GM18870 (cell line): ENCODE results near the gene UNC119B.

Experiments used
- ATAC-seq: cut with Tn5 transposase; IDR thresholded peaks from one replicate; pipeline ENCODE4 v1.9.1; 2021; ENCODE audit warnings: moderate library complexity; ENCODE audit not compliant: unreplicated experiment

UNC119B gene

GRCh38 chr12:120687578-120688289, 22.5 kb upstream of the UNC119B start:
- ATAC-seq = no peak

- no peak for ATAC-seq
Observed at GRCh38 chr12:120688527-120689071, 21.7 kb upstream of the UNC119B start.

DNA sequence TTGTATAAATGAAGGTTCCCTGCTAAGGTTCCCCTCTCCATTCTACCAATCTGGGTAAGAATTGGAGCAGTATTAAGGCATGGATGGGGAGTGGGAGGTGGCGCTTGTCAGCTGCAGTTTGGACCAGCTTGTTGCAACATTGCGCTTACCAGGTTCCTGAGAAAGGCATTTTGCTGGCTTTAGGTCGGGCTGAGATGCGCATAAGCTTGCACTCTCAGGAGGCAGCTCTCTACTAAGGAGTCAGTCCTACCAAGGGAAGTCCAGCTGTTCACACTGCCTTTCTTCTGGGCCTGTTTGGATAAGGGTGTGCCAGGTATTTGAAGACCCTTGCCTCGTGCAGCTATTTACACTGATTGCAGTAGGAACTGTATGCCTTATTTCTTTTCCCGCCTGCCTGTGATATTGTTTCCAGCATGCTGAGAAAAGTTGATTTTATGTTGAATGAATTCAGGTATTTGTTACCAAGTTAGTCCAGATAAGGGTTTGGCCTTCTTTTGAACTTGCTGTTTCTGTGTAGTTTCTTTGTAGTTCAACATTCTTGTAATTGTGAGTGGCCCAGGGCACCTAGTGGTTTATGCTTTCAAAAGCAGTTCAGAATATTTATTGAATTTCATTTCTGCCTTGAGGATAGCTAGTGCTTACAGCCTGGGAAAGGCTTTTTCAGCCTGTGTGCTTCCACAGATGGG, 20.7 kb upstream of the UNC119B start:
- no peak for ATAC-seq

DNA sequence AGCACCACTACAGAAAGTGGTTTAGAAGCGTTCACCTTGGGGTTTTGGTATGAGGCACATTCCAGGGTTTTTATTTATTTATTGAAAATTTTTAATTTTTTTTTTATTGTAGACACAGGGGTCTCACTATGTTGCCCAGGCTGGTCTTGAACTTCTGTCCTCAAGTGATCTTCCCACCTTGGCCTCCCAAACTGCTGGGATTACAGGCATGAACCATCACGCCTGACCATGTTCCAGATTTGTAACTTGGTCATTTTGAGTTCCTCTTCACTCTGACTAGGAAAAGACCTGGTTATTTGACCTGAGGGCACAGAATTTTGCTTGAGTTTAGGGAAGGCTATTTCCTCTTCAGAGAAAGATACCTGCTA, 20.2 kb upstream of the UNC119B start:
- no peak for ATAC-seq

DNA sequence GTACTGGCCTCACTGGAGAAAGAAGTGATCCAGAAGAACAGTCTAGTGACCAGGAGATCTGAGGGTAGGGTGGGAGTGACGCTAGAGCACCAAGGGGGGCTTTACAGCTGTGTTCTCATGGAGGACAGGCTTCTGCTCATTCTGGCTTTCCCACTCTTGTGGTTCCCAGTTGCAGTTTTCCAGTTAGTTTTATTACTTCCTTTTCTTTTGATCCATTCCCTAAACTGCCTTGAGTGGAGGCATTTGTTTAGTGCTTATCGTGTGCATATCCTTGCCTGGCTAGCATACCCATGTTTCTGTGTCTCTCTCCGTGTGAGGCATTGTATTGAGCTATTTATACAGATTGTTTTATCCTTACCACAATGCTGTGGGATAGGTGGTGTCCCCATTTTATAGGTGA, 19.3 kb upstream of the UNC119B start:
- no peak for ATAC-seq

DNA sequence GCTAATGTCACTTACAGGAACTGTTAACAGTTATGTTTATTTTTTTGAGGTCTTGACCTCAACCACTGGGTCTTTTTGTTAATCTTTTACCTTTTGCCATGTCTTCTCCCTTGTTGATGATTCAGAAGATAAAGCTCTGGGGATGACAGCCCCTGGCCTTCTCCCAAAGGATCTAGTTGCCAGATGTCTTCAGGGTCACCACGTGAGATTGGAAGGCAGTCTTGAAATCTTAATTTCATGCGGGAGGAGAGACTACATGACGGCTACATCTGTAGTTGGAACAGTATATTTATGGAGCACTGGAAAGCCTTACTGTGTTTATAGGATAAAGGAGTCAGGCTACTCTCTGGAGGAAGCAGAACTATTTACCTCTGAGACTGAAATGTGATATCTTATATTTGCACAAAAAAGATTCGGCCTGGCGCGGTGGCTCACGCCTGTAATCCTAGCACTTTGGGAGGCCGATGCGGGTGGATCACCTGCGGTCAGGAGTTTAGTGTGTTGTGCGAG, 17.7 kb upstream of the UNC119B start:
- ATAC-seq = no peak

GRCh38 chr12:120693848-120694247, 16.4 kb upstream of the UNC119B start:
- ATAC-seq = no peak

DNA sequence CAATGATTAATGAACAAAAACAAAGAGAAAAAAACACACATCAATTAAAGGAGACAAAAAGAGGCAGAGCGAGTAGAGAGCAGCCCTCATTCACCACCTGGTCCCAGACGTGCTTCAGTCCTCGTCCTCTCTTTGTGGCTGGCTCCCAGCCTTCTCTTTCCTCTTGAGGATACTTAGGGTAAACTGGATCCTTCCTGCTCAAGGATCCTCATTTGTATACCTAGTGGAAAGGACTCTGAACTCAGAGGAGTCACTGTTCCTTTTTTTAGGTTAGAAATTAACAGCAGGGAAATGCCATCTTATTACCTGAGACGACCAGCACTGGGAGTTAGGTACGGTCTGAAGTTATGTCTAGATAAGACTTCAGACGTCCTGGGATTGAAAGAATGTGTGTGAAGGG, 13.6 kb upstream of the UNC119B start:
- ATAC-seq = no peak

DNA sequence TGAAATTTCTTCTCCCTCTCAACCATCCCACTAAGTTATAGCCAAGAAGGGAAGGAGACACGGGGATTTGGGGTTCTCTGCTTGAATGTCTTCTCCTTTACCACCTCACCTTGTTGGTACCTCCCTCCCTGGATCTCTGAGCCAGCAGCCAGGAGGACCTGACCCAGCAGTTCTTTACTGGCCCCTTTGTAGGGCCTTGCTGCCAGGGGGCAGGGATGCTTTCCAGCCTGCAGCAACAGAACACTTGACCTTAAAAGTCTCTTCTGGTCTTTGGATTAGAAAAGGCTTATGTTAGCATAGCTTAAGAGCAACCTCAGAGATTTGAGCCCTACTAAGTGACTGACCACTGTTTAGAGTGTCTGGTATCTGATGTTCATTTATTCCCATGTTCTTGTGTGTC, 12.9 kb upstream of the UNC119B start:
- ATAC-seq = no peak

DNA sequence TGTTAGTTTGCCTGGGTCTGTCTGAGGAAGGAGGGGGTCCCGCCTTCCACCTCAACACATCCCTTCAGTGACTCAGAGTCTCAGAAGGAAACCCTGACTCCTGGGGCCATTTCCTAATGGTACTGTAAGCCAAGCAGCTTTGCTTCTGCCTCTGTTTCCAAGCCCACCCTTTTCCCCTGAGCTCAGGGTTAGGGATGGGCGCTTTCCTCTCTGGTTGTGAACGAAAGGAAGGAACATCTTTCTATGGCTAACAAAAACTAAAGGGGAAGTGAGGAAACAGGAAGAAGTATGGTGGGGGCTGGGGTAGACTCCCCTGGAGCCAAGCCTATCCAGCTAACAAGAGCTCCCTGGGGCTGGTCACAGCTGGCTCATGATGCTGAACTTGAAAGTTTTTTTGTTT, 11.6 kb upstream of the UNC119B start:
- ATAC-seq = no peak

GRCh38 chr12:120699553-120699952, 10.7 kb upstream of the UNC119B start:
- ATAC-seq = no peak

DNA sequence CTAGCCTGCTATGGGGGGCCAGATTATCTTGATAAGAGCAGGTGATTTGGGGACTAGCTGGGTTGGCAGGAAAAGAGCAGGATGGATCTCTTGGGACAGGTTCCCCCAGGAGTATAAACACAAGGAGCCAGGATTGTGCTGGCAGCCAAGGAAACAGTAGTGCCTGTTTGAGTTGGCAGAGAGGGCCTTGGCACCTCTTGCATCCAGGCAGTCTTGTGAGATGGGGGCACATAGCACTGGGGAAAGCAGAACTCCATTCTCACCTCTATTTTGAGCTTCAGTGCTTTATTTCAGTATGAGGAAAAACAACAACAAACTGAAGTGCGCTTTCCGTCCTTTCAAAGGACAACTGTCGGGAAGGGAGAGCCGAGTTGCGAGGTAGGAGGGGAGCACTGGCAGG, 9.4 kb upstream of the UNC119B start:
- ATAC-seq = no peak

GRCh38 chr12:120702637-120703036, 7.6 kb upstream of the UNC119B start:
- no peak for ATAC-seq

GRCh38 chr12:120703311-120703942, 6.8 kb upstream of the UNC119B start:
- no peak for ATAC-seq

GRCh38 chr12:120705618-120706017, 4.6 kb upstream of the UNC119B start:
- ATAC-seq = no peak

GRCh38 chr12:120706029-120706428, 4.2 kb upstream of the UNC119B start:
- no peak for ATAC-seq

- no peak for ATAC-seq
Observed at GRCh38 chr12:120708651-120709050, 1.6 kb upstream of the UNC119B start.

- ATAC-seq = no peak
Observed at GRCh38 chr12:120710805-120711296, 593 bp downstream of the UNC119B start.

DNA sequence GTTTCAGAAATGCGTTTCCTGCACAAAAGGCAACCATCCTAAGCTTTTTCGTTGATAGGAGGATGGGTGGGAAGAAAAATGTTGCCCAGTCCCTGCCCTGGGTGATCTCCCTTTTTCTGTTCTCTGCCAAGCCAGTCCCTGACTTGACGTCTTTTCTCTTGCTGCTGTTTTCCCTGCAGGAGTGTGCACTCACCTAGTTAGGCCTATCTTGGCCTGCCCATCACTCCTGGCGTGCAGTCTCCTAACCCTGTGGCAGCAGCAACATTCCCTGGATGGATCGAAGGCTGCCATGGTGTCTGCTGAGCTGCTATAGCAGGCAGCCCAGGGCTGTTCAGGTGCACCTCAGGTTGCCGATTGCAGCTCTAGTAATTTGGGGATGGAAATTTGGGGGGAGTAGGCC, 1.2 kb downstream of the UNC119B start:
- no peak for ATAC-seq

DNA sequence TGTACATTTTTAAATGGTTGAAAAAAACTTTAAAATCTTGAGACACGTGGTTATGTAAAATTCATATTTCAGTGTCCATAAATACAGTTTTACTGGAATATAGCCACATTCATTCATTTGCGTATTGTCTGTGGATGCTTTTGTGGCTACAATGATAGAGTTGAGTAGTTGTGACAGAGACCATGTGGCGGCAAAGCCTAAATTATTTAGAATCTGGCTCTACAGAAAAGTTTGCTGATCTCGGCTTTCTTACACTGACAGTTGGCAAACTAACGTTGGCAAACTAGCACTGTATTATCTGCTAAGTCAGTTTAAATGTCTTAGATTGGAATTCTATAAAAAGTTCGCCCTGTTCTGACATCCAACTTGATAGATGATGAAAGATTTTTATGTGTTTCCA, 2.4 kb downstream of the UNC119B start:
- ATAC-seq = no peak

- no peak for ATAC-seq
Observed at GRCh38 chr12:120713861-120714482, 3.7 kb downstream of the UNC119B start.
